Activated effector memory CD4-positive, alpha-beta T cell treated with Interleukin-2 at 50 U/mL for 16 hours (primary cell): ENCODE measurements around the gene DCHS2.

Experiments used
- DNase-seq: peaks from one replicate; pipeline ENCODE4 v3.0.0-alpha.2; 2020

The DCHS2 gene

GRCh38 chr4:154487145-154487544 is 4.5 kb downstream of the DCHS2 start:
- DNase-seq, result no peak

GRCh38 chr4:154485127-154485773 is 6.3 kb downstream of the DCHS2 start:
- DNase-seq, result no peak

GRCh38 chr4:154478547-154478946 is 13.1 kb downstream of the DCHS2 start:
- no peak for DNase-seq

GRCh38 chr4:154478128-154478527 is 13.5 kb downstream of the DCHS2 start:
- no peak for DNase-seq

GRCh38 chr4:154476232-154476631 is 15.4 kb downstream of the DCHS2 start:
- DNase-seq, result no peak

- no peak for DNase-seq
Observed at GRCh38 chr4:154475820-154476219, 15.8 kb downstream of the DCHS2 start.

- DNase-seq, result no peak
Observed at GRCh38 chr4:154473497-154473896, 18.1 kb downstream of the DCHS2 start.

- DNase-seq, result no peak
Observed at GRCh38 chr4:154472858-154473257, 18.7 kb downstream of the DCHS2 start.

GRCh38 chr4:154471526-154472331 is 19.9 kb downstream of the DCHS2 start:
- no peak for DNase-seq

- no peak for DNase-seq
Observed at GRCh38 chr4:154471032-154471431, 20.6 kb downstream of the DCHS2 start.

- DNase-seq, result no peak
Observed at GRCh38 chr4:154467886-154468285, 23.7 kb downstream of the DCHS2 start.

- no peak for DNase-seq
Observed at GRCh38 chr4:154466336-154466735, 25.3 kb downstream of the DCHS2 start.

GRCh38 chr4:154465085-154465484 is 26.5 kb downstream of the DCHS2 start:
- DNase-seq, result no peak

GRCh38 chr4:154464654-154465053 is 26.9 kb downstream of the DCHS2 start:
- no peak for DNase-seq

- no peak for DNase-seq
Observed at GRCh38 chr4:154462081-154462810, 29.4 kb downstream of the DCHS2 start.

GRCh38 chr4:154457471-154457870 is 34.1 kb downstream of the DCHS2 start:
- no peak for DNase-seq

GRCh38 chr4:154456889-154457288 is 34.7 kb downstream of the DCHS2 start:
- no peak for DNase-seq

- no peak for DNase-seq
Observed at GRCh38 chr4:154456240-154456639, 35.4 kb downstream of the DCHS2 start.

GRCh38 chr4:154455111-154455510 is 36.5 kb downstream of the DCHS2 start:
- DNase-seq, result no peak

GRCh38 chr4:154454710-154455109 is 36.9 kb downstream of the DCHS2 start:
- no peak for DNase-seq

GRCh38 chr4:154452798-154453346 is 38.7 kb downstream of the DCHS2 start:
- DNase-seq, result no peak

- no peak for DNase-seq
Observed at GRCh38 chr4:154450966-154451365, 40.6 kb downstream of the DCHS2 start.

GRCh38 chr4:154444958-154445357 is 46.6 kb downstream of the DCHS2 start:
- no peak for DNase-seq

GRCh38 chr4:154441982-154442381 is 49.6 kb downstream of the DCHS2 start:
- DNase-seq, result no peak
